GM20431 (cell line): ENCODE measurements around the gene TRIO.

Source experiments
- in situ Hi-C: fragments of 300-500 bp; cut with MseI, MboI; formaldehyde crosslinking; loops from one replicate; pipeline ENCODE4 v1.15.0; 2020; ENCODE audit warnings: low sequenced_read_pairs; ENCODE audit not compliant: unreplicated experiment

TRIO gene

GRCh38 chr5:14218011-14218410 is 74.9 kb downstream of the TRIO start:
- in situ Hi-C loops, result no loop called here

GRCh38 chr5:14218480-14218879 is 75.3 kb downstream of the TRIO start:
- in situ Hi-C loops, result no loop called here

DNA sequence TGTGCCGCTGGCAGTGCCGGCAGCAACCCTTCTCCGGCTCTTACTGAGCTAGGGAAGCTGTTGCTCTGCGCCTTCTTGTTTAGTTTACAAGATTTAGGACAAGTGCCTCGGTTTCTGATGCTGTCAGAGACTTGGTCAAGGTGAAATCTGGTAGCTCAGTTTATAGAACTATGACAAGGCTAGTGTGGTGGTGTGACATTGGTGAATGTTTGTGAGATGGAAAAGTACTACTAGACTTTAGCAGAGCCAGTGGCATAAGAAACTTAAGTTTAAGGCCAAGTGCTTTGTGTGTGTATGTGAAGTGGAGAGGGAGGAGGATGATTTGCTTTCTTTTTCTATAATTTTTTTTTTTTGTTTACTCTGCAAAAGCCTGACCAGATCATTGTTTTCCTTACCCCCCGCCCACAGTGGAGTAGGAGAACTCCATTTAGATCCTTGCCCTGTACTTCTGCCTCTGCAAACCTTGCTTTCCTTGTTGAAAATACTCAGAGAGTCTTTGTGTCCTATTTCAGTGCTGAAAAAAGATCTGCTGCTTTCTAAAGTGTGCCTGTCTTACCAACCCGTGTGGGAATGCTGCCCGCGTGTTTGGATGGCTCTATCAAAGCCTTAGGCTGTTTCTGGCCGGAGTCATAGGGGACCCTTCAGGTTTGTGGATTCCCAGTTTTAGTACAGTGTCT is 75.9 kb downstream of the TRIO start:
- in situ Hi-C loops, result no loop called here

DNA sequence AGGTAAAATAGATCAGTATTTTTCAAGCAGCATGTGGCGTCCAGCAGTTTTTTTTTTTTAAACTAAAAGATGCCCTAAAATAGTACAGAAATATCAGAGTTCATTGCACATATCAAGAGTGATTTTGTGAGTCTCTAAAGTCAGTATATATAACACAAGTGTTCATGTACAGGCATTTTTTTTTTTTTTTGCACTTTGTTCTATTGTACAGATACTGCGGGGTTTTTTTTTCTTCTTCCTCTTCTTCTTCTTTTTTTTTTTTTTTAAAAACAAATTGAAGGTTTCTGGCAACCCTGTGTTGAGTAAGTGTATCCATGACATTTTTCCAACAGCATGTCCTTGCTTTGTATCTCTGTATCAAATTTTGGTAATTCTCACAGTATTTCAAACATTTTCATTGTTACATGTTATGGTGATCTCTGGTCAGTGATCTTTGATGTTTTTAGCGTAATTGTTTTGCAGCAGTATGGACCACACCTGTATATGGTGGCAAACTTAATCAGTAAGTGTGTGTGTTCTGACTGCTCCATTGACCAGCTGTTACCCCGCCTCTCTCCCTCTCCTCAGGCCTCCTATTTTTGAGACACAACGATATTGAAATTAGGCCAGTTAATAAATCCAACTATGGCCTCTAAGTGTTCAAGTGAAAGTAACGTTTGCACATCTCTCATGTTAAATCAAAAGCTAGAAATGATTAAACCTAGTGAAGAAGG is 76.8 kb downstream of the TRIO start:
- in situ Hi-C loops, result no loop called here

DNA sequence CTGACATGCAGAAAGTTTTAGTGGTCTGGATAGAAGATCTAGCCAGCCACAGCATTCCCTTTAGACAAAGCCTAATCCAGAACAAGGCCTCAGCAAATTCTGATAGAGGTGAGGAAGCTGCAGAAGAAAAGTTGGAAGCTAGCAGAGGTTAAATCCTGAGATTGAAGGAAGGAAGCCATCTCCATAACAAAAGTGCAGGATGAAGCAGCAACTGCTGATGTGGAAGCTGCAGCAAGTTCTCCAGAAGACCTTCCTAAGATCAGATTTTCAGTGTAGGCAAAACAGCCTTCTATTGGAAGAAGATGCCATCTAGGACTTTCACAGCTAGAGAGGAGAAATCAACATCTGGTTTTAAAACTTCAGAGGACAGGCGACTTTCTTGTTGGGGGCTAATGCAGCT is 77.5 kb downstream of the TRIO start:
- in situ Hi-C loops, result no loop called here

- in situ Hi-C loops, result no loop called here
These were observed 78.6 kb downstream of the TRIO start for GRCh38 chr5:14221732-14222131.

- in situ Hi-C loops, result no loop called here
These were observed 79.1 kb downstream of the TRIO start for GRCh38 chr5:14222206-14222605.

- in situ Hi-C loops, result no loop called here
These were observed 80.2 kb downstream of the TRIO start for GRCh38 chr5:14223372-14223771.

GRCh38 chr5:14225173-14225834 is 82.2 kb downstream of the TRIO start:
- in situ Hi-C loops, result no loop called here

DNA sequence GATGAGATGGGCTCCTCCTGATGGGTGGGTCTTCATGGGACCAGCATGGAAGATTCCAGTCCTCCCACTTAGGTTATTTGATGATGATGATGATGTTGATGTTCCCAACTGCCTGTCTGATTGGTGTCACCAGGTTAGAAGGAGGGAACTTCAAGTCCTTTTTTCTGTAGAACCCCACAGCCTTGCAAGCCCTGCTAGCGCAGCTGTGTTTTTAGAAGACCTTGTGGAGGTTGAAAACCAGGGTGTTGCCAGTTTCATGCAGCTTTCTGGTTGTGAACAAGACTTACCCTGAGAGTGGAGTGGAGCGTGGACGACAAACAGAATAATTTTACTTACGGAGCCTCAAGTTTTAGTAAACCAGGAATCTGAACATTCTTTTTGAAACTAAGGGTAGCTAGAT is 83.0 kb downstream of the TRIO start:
- in situ Hi-C loops, result no loop called here

DNA sequence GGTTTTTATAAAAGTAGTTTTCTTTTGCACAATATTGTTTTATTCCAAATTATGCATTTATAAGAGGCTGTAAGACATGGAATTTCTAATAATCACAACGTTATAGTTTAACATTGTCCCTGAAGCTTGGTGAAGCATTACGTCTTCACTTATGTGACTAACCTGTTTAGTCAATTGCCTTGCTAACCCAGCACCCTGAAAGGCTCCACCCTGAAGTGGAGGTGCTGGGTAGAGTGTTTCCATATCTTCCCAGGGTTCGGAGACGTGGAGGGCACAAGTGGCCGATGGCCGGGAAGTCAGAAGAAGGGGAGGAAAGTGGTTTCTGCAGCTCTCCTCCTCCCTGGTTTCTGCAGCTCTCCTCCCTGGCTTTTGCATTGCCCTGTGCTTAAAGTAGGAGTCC is 83.4 kb downstream of the TRIO start:
- in situ Hi-C loops, result no loop called here

GRCh38 chr5:14226992-14227391 is 83.8 kb downstream of the TRIO start:
- in situ Hi-C loops, result no loop called here

DNA sequence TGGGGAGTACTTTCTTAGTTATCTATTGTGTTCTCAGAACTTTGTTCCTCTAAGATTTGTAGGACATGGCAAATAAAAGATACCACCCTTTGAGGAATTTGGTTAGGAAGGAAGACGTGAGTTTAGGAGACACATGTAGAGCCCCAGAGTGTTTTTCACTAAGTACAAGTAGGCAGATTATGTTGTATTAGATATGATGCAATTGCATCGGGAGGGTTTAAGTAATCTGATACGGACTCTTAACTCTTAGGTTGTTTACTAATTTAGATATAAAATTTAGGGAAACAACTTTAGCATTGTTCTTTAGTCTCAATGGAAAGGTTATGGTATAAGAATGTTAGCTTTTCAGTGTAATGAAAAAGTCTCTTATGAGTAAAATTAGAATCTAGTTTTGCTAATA is 84.4 kb downstream of the TRIO start:
- in situ Hi-C loops, result no loop called here

DNA sequence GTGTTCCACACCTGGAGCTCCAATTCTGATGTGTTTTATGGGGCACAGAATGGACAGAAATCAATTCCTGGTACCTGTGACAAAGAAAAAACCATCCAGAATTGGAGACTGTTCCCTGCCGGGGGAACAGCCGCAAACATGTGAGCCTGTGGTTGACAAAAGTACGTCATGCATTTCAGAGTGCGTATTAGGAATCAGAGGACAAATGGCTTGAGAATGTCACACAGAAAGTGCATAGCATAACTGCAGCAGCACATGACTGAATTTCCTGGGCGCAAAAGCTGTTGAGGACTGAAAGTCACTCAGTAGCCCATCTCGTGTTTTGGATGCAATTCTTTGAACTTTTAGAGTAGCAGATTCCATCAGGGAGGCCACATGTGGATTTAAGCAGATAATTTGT is 85.1 kb downstream of the TRIO start:
- in situ Hi-C loops, result no loop called here

GRCh38 chr5:14229181-14229580 is 86.0 kb downstream of the TRIO start:
- in situ Hi-C loops, result no loop called here

GRCh38 chr5:14229734-14230133 is 86.6 kb downstream of the TRIO start:
- in situ Hi-C loops, result no loop called here

DNA sequence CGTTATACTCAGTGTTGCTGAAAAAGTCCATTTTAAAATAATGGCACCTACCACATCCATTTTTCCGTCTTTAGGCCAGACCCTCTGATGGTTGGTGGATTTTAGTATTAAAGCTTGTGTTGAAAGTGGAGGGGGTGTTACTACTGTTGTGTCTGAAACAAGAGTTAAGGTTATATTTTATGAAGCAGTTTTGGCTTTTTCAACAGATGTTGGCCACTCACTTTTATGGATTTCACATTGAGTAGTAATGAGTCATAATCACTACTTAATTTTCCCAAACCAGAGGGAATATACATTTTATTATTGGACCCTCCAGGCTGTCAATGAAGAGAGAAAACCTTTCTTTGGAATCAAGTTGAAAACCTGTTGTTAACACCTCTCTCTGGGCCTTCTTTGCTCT is 88.0 kb downstream of the TRIO start:
- in situ Hi-C loops, result no loop called here

DNA sequence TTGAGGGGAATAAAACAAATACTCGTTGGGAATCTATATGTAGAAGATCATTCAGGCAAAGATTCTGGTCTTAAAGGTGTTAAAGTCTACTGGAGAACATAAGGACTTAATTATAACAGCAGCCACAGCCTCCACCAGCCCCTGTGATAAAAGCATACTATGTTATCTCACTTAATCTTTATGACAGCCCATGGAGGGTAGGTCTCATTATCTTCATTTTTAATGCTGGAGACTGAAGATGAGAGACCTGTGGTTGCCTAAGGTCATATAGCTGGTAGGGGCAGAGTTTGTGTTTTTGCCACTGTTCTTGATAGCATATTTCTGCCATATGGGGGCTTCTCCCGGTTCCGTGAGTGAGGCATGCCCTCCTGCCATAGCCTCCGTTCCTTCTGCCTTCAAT is 88.7 kb downstream of the TRIO start:
- in situ Hi-C loops, result no loop called here

GRCh38 chr5:14234204-14234603 is 91.1 kb downstream of the TRIO start:
- in situ Hi-C loops, result no loop called here

DNA sequence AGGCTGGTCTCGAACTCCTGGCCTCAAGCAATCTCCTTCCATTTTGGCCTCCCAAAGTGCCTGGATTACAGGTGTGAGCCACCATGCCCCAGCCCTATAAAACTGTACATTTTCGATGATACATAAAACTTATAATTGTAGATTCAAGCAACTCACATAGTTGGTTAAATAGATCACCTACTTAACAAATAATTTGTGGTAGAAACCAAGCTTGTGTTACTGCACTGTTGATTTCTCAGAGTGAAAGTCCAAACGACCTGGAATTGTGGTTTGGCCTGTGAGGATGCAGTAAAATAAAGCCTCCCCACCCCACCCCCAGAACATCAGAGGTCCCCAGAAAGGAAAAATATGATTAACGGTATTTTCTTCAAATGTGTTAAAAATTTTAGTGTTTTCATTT is 92.7 kb downstream of the TRIO start:
- in situ Hi-C loops, result no loop called here

- in situ Hi-C loops, result no loop called here
These were observed 93.6 kb downstream of the TRIO start for GRCh38 chr5:14236757-14237156.
